HCT116 (cell line): ENCODE results near the gene NCF4. TPM values are rescaled to one million over a fixed set of nuclear protein-coding genes. Genes with fewer than 3 reads are reported as not detected.

ENCODE experiments used
- ATAC-seq: fragments of 200-7000 bp; cut with Tn5 transposase; 2 replicates; pipeline ENCODE4 v1.9.1; 2020; ENCODE audit warnings: mild to moderate bottlenecking, moderate library complexity
- BruUV-seq: library from RNA; stranded (reverse); fragments of 400-500 nt; replicated peaks from 2 replicates; lab custom pipeline; 2021; lab: Mats Ljungman, UMichigan
- CTCF ChIA-PET: fragments of 300-600 bp; sonication (Branson Sonifier 250); formaldehyde crosslinking; loops from one replicate; lab custom pipeline; 2021; ENCODE audit warnings: antibody characterized with exemption; lab: Charles Lee
- POLR2A ChIA-PET: fragments of 300-600, 350-600 bp; sonication (Branson Sonifier 250); formaldehyde crosslinking; loops from one replicate; lab custom pipeline; 2021; ENCODE audit warnings: antibody characterized with exemption; lab: Charles Lee
- RAD21 ChIA-PET, 2 experiments: fragments of 300-600 bp; sonication (Branson Sonifier 250); formaldehyde crosslinking; loops; one replicate each; lab custom pipeline; 2023; ENCODE audit warnings: low total read pairs in 2 of 2; ENCODE audit not compliant: uncharacterized antibody in 2 of 2, unreplicated experiment in 2 of 2, low non-redundant PET in 1 of 2; lab: Charles Lee
- DNase-seq: peaks from one replicate; pipeline ENCODE4 v3.0.0-alpha.2; 2010; ENCODE audit warnings: low read depth, low spot score
- H2AFZ ChIP-seq: fragments of 200-600 bp; shearing (Covaris generic), sonication (generic); 2 replicates; pipeline ENCODE4 v1.6.1; 2017; ENCODE audit warnings: low read depth, mixed run types, mixed read lengths, antibody characterized with exemption, low read length; ENCODE audit not compliant: poor library complexity, severe bottlenecking
- H3K27ac ChIP-seq: 2 replicates; pipeline ENCODE4 v1.5.1; 2012; ENCODE audit warnings: low read depth, low read length
- H3K27me3 ChIP-seq: fragments of 200-600 bp; sonication (generic); 2 replicates; pipeline ENCODE4 v1.6.1; 2016; ENCODE audit warnings: mixed run types, low read length, mixed read lengths; ENCODE audit not compliant: insufficient read depth
- H3K36me3 ChIP-seq, 2 experiments: fragments of 200-500 bp in 1 of 2; fragments of 200-600 bp in 1 of 2; sonication (Bioruptor generic) in 1 of 2; sonication (generic) in 1 of 2; 2 replicates each; pipeline versions ENCODE4 v1.5.1 to v1.6.1; 2014 to 2016; ENCODE audit warnings: low read length in 2 of 2, inconsistent platforms in 1 of 2, mixed read lengths in 1 of 2, mixed run types in 1 of 2; ENCODE audit not compliant: insufficient read depth in 2 of 2, control insufficient read depth in 1 of 2
- H3K4me1 ChIP-seq, 2 experiments: fragments of 200-600 bp in 1 of 2; sonication (generic) in 1 of 2; 2 replicates each; pipeline versions ENCODE4 v1.5.1 to v1.6.1; 2012 to 2017; ENCODE audit warnings: low read length in 2 of 2, inconsistent platforms in 1 of 2, mild to moderate bottlenecking in 1 of 2, mixed read lengths in 1 of 2, mixed run types in 1 of 2, moderate library complexity in 1 of 2; ENCODE audit not compliant: insufficient read depth in 2 of 2, control insufficient read depth in 1 of 2
- H3K4me2 ChIP-seq: fragments of 200-600 bp; sonication (generic); 2 replicates; pipeline ENCODE4 v1.6.1; 2017; ENCODE audit warnings: mixed run types, low read length, mixed read lengths
- H3K4me3 ChIP-seq, 2 experiments: fragments of 200-600 bp in 1 of 2; sonication (generic) in 1 of 2; replicated peaks in 1 of 2; 2 replicates each; pipeline ENCODE4 v1.5.1; 2011 to 2016; ENCODE audit warnings: low read length in 2 of 2, control low read depth in 1 of 2, low read depth in 1 of 2, mild to moderate bottlenecking in 1 of 2, mixed read lengths in 1 of 2, mixed run types in 1 of 2
- H3K79me2 ChIP-seq: fragments of 200-600 bp; sonication (generic); 2 replicates; pipeline ENCODE4 v1.6.1; 2017; ENCODE audit warnings: mild to moderate bottlenecking, mixed run types, low read length, moderate library complexity, mixed read lengths; ENCODE audit not compliant: insufficient read depth
- H3K9ac ChIP-seq: fragments of 200-600 bp; sonication (generic); 2 replicates; pipeline ENCODE4 v1.6.1; 2016; ENCODE audit warnings: low read length, mixed read lengths
- H3K9me2 ChIP-seq: fragments of 200-600 bp; sonication (generic), shearing (Covaris generic); 2 replicates; pipeline ENCODE4 v1.6.1; 2017; ENCODE audit warnings: mixed run types, mild to moderate bottlenecking, moderate library complexity; ENCODE audit not compliant: insufficient read depth
- H3K9me3 ChIP-seq, 2 experiments: fragments of 200-500 bp in 1 of 2; fragments of 200-600 bp in 1 of 2; sonication (Bioruptor generic) in 1 of 2; sonication (generic) in 1 of 2; 2 replicates each; pipeline ENCODE4 v1.6.1; 2014 to 2017; ENCODE audit warnings: low read length in 2 of 2, mixed read lengths in 2 of 2, inconsistent platforms in 1 of 2, low read depth in 1 of 2, mild to moderate bottlenecking in 1 of 2, mixed run types in 1 of 2, moderate library complexity in 1 of 2; ENCODE audit not compliant: control insufficient read depth in 1 of 2, insufficient read depth in 1 of 2
- H4K20me1 ChIP-seq: fragments of 200-600 bp; sonication (generic), shearing (Covaris generic); 2 replicates; pipeline ENCODE4 v1.6.1; 2017; ENCODE audit warnings: mixed run types, mild to moderate bottlenecking, moderate library complexity; ENCODE audit not compliant: insufficient read depth
- CBX3 ChIP-seq: IDR thresholded peaks from 2 replicates; pipeline ENCODE4 v1.6.1; 2012; ENCODE audit warnings: low read depth
- CEBPB ChIP-seq: IDR thresholded peaks from 2 replicates; pipeline ENCODE4 v1.6.1; 2012; ENCODE audit warnings: low read depth
- FOSL1 ChIP-seq: IDR thresholded peaks from 2 replicates; pipeline ENCODE4 v1.6.1; 2012; ENCODE audit warnings: low read depth
- POLR2AphosphoS5 ChIP-seq: IDR thresholded peaks from 2 replicates; pipeline ENCODE4 v1.6.1; 2011; ENCODE audit warnings: mild to moderate bottlenecking, low read depth, low read length, moderate library complexity
- RAD21 ChIP-seq: IDR thresholded peaks from 2 replicates; pipeline ENCODE4 v1.6.1; 2012; ENCODE audit warnings: low read depth, mild to moderate bottlenecking
- SIN3A ChIP-seq: IDR thresholded peaks from 2 replicates; pipeline ENCODE4 v1.6.1; 2012; ENCODE audit warnings: low read depth
- TCF7L2 ChIP-seq: IDR thresholded peaks from 2 replicates; pipeline ENCODE4 v1.7.0; 2011; ENCODE audit warnings: borderline replicate concordance, inconsistent platforms; ENCODE audit not compliant: insufficient read depth, insufficient read length; ENCODE audit errors: extremely low read depth
- YY1 ChIP-seq: IDR thresholded peaks from 2 replicates; pipeline ENCODE4 v1.6.1; 2011; ENCODE audit warnings: low read length, low read depth, moderate library complexity, mild to moderate bottlenecking; ENCODE audit not compliant: insufficient replicate concordance; ENCODE audit errors: extremely low read depth
- ZFX ChIP-seq: fragments of 450-650 bp; IDR thresholded peaks from 2 replicates; pipeline ENCODE4 v1.6.1; 2017
- ZNF274 ChIP-seq: fragments of 200-500 bp; sonication (Bioruptor generic); IDR thresholded peaks from 2 replicates; pipeline ENCODE4 v1.6.1; 2014; ENCODE audit warnings: mild to moderate bottlenecking, low read depth, low read length, inconsistent platforms
- intact Hi-C: fragments of 100-400 bp; cut with micrococcal nuclease; formaldehyde crosslinking; loops from 2 replicates; pipeline ENCODE4 v1.10.0; 2022
- total RNA-seq: library from RNA; stranded (reverse); gene quantifications from one replicate; pipeline ENCODE4 v1.2.1, GENCODE V29; 2021; ENCODE audit not compliant: unreplicated experiment
- TF ChIP-seq, protein P1 (sequence below): IDR thresholded peaks from 2 replicates; pipeline ENCODE4 v1.6.1; 2012
- TF ChIP-seq, protein P2 (sequence below), 3 experiments: fragments of 200-600 bp in 1 of 3; sonication (generic) in 1 of 3; IDR thresholded peaks in 2 of 3; conservative IDR thresholded peaks in 1 of 3; 2 replicates each; pipeline ENCODE4 v1.5.1; 2012 to 2017; ENCODE audit warnings: low read depth in 2 of 3, low read length in 2 of 3, antibody characterized with exemption in 1 of 3, borderline replicate concordance in 1 of 3, control low read depth in 1 of 3, mild to moderate bottlenecking in 1 of 3, mixed read lengths in 1 of 3, mixed run types in 1 of 3, moderate library complexity in 1 of 3; ENCODE audit not compliant: insufficient read depth in 1 of 3

Gene NCF4
- total RNA-seq, 1 experiment from 2014 or later: 0.37 TPM

DNA sequence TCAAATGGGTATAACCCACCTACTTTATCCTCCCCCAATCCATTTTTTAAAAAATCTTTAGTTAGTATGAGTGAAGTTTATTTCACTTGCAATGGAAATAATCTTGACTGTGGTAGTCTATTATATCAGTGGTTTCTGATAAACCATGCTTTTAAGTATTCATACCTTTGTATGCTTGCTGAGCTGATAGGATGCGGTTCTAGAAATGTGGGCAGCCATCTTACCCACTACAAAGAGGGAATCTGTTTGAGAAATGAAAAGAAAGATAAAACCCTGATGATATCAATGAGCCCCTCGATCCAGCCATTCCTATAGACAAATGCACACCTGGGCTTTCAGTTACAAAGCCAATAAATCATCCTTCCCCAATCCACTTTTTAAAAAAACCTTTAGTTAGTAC is 30.2 kb upstream of the NCF4 start:
- DNase-seq: no peak
- no peak overlapping the region for H3K4me3 ChIP-seq
- H4K20me1 ChIP-seq: no peaks in the 10 kb centered on the region
- no peaks in the 10 kb centered on the region; a peak in 1 of 4 replicates for H3K9me3 ChIP-seq
- POLR2A ChIA-PET: no interaction called here
- H3K4me2 ChIP-seq: no peak overlapping the region
- H3K9me2 ChIP-seq: no peaks in the 10 kb centered on the region
- H3K4me1 ChIP-seq: no peaks in the 10 kb centered on the region
- no peaks in the 10 kb centered on the region for H3K79me2 ChIP-seq
- BruUV-seq: no TSS peak
- H3K27me3 ChIP-seq: 0 out of 2 replicates have a peak, but pooled peaks cover 8% of the 10 kb centered on the region
- RAD21 ChIA-PET: no interaction called here
- H2AFZ ChIP-seq: no peak overlapping the region
- intact Hi-C loops: no loop called here
- CTCF ChIA-PET: no interaction called here
- H3K27ac ChIP-seq: no peak overlapping the region
- no peaks in the 10 kb centered on the region for H3K36me3 ChIP-seq
- TF ChIP-seq CBX3: no peak
- no peak for TF ChIP-seq POLR2AphosphoS5
- no peak for TF ChIP-seq SIN3A
- TF ChIP-seq ZFX: no peak
- TF ChIP-seq, protein P1, sequence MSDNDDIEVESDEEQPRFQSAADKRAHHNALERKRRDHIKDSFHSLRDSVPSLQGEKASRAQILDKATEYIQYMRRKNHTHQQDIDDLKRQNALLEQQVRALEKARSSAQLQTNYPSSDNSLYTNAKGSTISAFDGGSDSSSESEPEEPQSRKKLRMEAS: no peak
- no peak for ATAC-seq
- no peak overlapping the region for H3K9ac ChIP-seq

DNA sequence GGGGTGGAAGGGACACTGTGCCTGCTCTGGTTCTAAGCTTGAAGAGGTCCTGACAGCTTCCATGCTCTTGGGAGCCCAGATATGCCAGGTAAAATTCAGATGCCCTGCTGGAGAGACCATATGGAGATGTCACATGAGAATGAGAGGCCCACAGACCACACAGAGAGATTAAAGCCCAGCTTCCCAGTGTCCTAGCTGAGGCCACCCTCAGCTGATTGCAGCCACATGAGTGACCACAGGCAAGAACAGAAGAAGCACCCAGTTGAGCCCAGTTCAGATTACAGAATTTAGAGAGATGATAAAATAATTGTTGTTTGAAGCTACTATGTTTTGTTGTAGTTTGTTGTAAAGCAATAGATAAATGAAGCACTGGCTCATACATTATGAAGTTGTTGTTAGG is 29.6 kb upstream of the NCF4 start:
- H3K9me3 ChIP-seq: no peaks in the 10 kb centered on the region; a peak in 1 of 4 replicates
- TF ChIP-seq, protein P2, sequence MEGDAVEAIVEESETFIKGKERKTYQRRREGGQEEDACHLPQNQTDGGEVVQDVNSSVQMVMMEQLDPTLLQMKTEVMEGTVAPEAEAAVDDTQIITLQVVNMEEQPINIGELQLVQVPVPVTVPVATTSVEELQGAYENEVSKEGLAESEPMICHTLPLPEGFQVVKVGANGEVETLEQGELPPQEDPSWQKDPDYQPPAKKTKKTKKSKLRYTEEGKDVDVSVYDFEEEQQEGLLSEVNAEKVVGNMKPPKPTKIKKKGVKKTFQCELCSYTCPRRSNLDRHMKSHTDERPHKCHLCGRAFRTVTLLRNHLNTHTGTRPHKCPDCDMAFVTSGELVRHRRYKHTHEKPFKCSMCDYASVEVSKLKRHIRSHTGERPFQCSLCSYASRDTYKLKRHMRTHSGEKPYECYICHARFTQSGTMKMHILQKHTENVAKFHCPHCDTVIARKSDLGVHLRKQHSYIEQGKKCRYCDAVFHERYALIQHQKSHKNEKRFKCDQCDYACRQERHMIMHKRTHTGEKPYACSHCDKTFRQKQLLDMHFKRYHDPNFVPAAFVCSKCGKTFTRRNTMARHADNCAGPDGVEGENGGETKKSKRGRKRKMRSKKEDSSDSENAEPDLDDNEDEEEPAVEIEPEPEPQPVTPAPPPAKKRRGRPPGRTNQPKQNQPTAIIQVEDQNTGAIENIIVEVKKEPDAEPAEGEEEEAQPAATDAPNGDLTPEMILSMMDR (IDR thresholded peaks at IDR 0.05 in 2 of 3, conservative IDR thresholded peaks at IDR 0.05 in 1 of 3; ENCODE audit: borderline replicate concordance in 1 of 3, insufficient read depth in 1 of 3, low read depth in 2 of 3, low read length in 2 of 3): no peak
- TF ChIP-seq SIN3A (no peak), RAD21 (no peak), ZNF274 (no peak), POLR2AphosphoS5 (no peak), YY1 (no peak), FOSL1 (no peak), TCF7L2 (no peak), CEBPB (no peak)
- TF ChIP-seq, all 23 proteins: peak for 0
- no peaks in the 10 kb centered on the region for H3K79me2 ChIP-seq
- no peaks in the 10 kb centered on the region for H3K36me3 ChIP-seq
- RAD21 ChIA-PET: no interaction called here
- H3K27me3 ChIP-seq: 0 out of 2 replicates have a peak, but pooled peaks cover 8% of the 10 kb centered on the region
- no TSS peak for BruUV-seq
- POLR2A ChIA-PET: no interaction called here
- H3K4me3 ChIP-seq: no peak overlapping the region
- H3K27ac ChIP-seq: no peak overlapping the region
- no peak for DNase-seq
- H3K9me2 ChIP-seq: no peaks in the 10 kb centered on the region
- intact Hi-C loops: no loop called here
- no peak overlapping the region for H3K9ac ChIP-seq
- H3K4me2 ChIP-seq: no peak overlapping the region
- no peaks in the 10 kb centered on the region for H4K20me1 ChIP-seq
- no peaks in the 10 kb centered on the region for H3K4me1 ChIP-seq
- no peak overlapping the region for H2AFZ ChIP-seq
- ATAC-seq: no peak
- CTCF ChIA-PET: no interaction called here
